ENCODE measurements around the gene ADAMTSL3.

Gene ADAMTSL3

GRCh38 chr15:83848315-83849050, 194.6 kb downstream of the ADAMTSL3 start:
- TF ChIP-seq EGR1 (IDR thresholded peaks at IDR 0.05) (no peak), RAD21 (IDR thresholded peaks at IDR 0.05; ENCODE audit: low read depth) (no peak), TEAD4 (IDR thresholded peaks at IDR 0.05) (no peak), CEBPB (IDR thresholded peaks at IDR 0.05) (no peak), USF1 (IDR thresholded peaks at IDR 0.05) (no peak)

- no peak for TF ChIP-seq TAF1 (IDR thresholded peaks at IDR 0.05; ENCODE audit: low read depth)
- no peak for TF ChIP-seq YY1 (IDR thresholded peaks at IDR 0.05; ENCODE audit: low read depth)
- no peak for TF ChIP-seq RAD21 (IDR thresholded peaks at IDR 0.05; ENCODE audit: low read depth)
- TF ChIP-seq USF1 (IDR thresholded peaks at IDR 0.05) = no peak
- TF ChIP-seq TEAD4 (IDR thresholded peaks at IDR 0.05) = no peak
- no peak for TF ChIP-seq ZBTB7A (IDR thresholded peaks at IDR 0.05; ENCODE audit: low read depth)
- no peak for TF ChIP-seq FOXM1 (IDR thresholded peaks at IDR 0.05; ENCODE audit: borderline replicate concordance, low read depth)
- TF ChIP-seq EP300 (IDR thresholded peaks at IDR 0.05; ENCODE audit: borderline replicate concordance) = no peak
- no peak for TF ChIP-seq CREB1 (IDR thresholded peaks at IDR 0.05; ENCODE audit: low read depth)
- no peak for TF ChIP-seq NFIC (IDR thresholded peaks at IDR 0.05)
- TF ChIP-seq REST (IDR thresholded peaks at IDR 0.05; ENCODE audit: low read depth) = no peak
Observed at GRCh38 chr15:83850015-83850414, 196.1 kb downstream of the ADAMTSL3 start.

- TF ChIP-seq MAX (IDR thresholded peaks at IDR 0.05) = no peak
- TF ChIP-seq EP300 (IDR thresholded peaks at IDR 0.05; ENCODE audit: borderline replicate concordance) = no peak
- TF ChIP-seq USF1 (IDR thresholded peaks at IDR 0.05) = no peak
- TF ChIP-seq ZBTB7A (IDR thresholded peaks at IDR 0.05; ENCODE audit: low read depth) = no peak
- TF ChIP-seq FOXM1 (IDR thresholded peaks at IDR 0.05; ENCODE audit: borderline replicate concordance, low read depth) = no peak
- TF ChIP-seq TAF1 (IDR thresholded peaks at IDR 0.05; ENCODE audit: low read depth) = no peak
- no peak for TF ChIP-seq REST (IDR thresholded peaks at IDR 0.05; ENCODE audit: low read depth)
- TF ChIP-seq YY1 (IDR thresholded peaks at IDR 0.05; ENCODE audit: low read depth) = no peak
- TF ChIP-seq TCF12 (IDR thresholded peaks at IDR 0.05; ENCODE audit: low read depth) = no peak
- no peak for TF ChIP-seq RAD21 (IDR thresholded peaks at IDR 0.05; ENCODE audit: low read depth)
- no peak for TF ChIP-seq CEBPB (IDR thresholded peaks at IDR 0.05)
- TF ChIP-seq TEAD4 (IDR thresholded peaks at IDR 0.05) = no peak
- no peak for TF ChIP-seq EGR1 (IDR thresholded peaks at IDR 0.05)
- no peak for TF ChIP-seq CREB1 (IDR thresholded peaks at IDR 0.05; ENCODE audit: low read depth)
- no peak for TF ChIP-seq NFIC (IDR thresholded peaks at IDR 0.05)
Observed at GRCh38 chr15:83850501-83851245, 196.8 kb downstream of the ADAMTSL3 start.

GRCh38 chr15:83853232-83853631, 199.3 kb downstream of the ADAMTSL3 start:
- TF ChIP-seq FOXM1 (IDR thresholded peaks at IDR 0.05; ENCODE audit: borderline replicate concordance, low read depth) (no peak), TAF1 (IDR thresholded peaks at IDR 0.05; ENCODE audit: low read depth) (no peak), CREB1 (IDR thresholded peaks at IDR 0.05; ENCODE audit: low read depth) (no peak), NFIC (IDR thresholded peaks at IDR 0.05) (no peak), ZBTB7A (IDR thresholded peaks at IDR 0.05; ENCODE audit: low read depth) (no peak), MAX (IDR thresholded peaks at IDR 0.05) (no peak), TCF12 (IDR thresholded peaks at IDR 0.05; ENCODE audit: low read depth) (no peak), RAD21 (IDR thresholded peaks at IDR 0.05; ENCODE audit: low read depth) (no peak), REST (IDR thresholded peaks at IDR 0.05; ENCODE audit: low read depth) (no peak), CEBPB (IDR thresholded peaks at IDR 0.05) (no peak), USF1 (IDR thresholded peaks at IDR 0.05) (no peak)
